Keratinocyte (primary cell): ENCODE results near the gene RPL13A.

Source experiments
- CTCF ChIP-seq, 3 experiments: IDR thresholded peaks in 1 of 3; conservative IDR thresholded peaks in 1 of 3; optimal IDR thresholded peaks in 1 of 3; 2 replicates in 2 of 3; 3 replicates in 1 of 3; pipeline versions ENCODE3 to v1.5.1; 2011; ENCODE audit warnings: low read length in 3 of 3, mild to moderate bottlenecking in 3 of 3, moderate library complexity in 2 of 3, control low read depth in 1 of 3, inconsistent platforms in 1 of 3; ENCODE audit not compliant: insufficient read depth in 2 of 3; ENCODE audit errors: extremely low read depth in 1 of 3
- EZH2 ChIP-seq: IDR thresholded peaks from one replicate; pipeline ENCODE4 v1.6.1; 2012; ENCODE audit warnings: inconsistent platforms, mild to moderate bottlenecking, low read length, moderate library complexity

DNA sequence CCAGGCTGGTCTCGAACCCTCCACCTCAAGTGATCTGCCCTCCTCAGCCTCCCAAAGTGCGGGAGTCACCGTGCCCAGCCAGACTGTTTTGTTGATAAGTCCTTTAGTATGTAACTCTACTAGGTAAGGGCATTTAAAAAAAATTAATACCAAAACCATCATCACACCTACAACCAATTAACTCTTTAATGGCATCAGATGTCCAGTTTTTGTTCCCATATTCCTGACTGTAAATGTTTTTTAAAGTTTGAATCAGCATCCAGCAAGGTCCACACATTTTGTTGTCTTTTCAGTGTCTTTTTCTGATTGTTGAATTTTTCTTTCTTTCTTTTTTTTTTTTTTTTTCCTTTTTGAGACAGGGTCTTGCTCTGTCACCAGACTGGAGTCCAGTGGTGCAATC lies 30.6 kb downstream of the RPL13A start:
- TF ChIP-seq CTCF (optimal IDR thresholded peaks at IDR 0.05 in 1 of 3, IDR thresholded peaks at IDR 0.05 in 1 of 3, conservative IDR thresholded peaks at IDR 0.05 in 1 of 3; ENCODE audit: extremely low read depth in 1 of 3, insufficient read depth in 2 of 3, low read length in 3 of 3) (no peak), EZH2 (no peak)
